COLO829 (cell line): Measurements from ENCODE around the gene ATRN.

Experiments used
- DNase-seq: peaks from one replicate; pipeline ENCODE4 v3.0.0; 2012; ENCODE audit warnings: low spot score

Gene ATRN

DNA sequence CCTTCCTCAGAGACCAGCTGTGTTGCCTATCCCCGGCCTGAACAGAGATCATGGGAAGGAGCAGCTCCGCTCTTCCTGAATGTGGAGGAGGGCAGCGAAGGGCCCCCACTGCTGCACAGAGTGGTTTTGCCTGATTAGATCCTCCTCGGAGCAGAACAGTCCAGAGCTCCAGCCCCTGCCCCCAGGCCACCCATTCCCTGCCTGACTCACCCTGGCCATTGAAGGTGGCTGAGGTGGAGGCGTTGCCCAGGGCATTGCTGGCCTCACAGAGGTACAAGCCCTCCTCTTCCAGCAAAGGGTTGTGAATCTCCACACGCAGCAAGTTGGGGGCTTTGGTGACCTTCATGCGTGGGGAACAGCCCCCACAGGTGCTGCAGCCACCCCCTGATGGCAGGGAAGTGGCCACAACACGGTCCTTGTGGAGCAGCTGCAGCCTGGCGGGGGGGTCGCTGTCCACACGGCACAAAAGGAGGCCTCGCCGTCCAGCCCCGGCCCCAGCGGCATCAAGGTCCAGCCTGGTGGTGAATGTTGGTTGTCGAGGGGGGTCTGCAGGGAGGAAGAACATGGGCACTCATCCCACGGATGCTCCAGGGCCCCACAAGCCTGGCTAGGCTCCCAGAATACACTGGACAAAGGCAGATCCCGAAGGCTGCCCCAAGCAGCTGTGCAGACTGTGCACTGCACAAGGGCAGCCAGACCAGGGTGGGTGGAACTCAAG, 226.9 kb downstream of the ATRN start:
- DNase-seq = no peak

GRCh38 chr20:3698591-3699001, 227.8 kb downstream of the ATRN start:
- DNase-seq = no peak

DNA sequence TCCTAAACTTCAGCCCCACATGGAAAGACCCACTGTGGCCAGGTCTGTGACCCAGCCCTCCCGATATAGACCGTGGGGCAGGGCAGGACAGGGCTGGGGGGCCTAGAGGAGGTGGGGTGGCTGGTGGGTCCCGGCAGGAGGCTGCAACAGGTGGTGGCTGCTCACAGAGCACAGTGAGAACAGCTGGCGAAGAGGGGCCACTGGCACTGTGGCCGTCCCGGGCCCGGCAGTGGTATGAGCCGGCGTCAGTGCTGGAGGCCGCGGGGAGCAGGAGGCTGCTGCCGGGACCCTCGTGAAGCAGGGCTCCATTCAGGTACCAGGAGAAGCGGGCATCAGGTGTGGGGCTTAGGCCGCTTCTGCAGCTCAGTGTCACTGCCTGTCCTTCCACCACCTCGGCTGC, 228.2 kb downstream of the ATRN start:
- no peak for DNase-seq
